GM13976 (cell line): ENCODE measurements around the gene HGD.

Experiments
- DNase-seq: peaks from one replicate; pipeline ENCODE4 v3.0.0; 2012; ENCODE audit warnings: low spot score
- CTCF ChIP-seq: IDR thresholded peaks from 2 replicates; pipeline ENCODE4 v1.5.1; 2012; ENCODE audit warnings: borderline replicate concordance, mild to moderate bottlenecking; ENCODE audit not compliant: insufficient read depth; ENCODE audit errors: extremely low read depth, missing control alignments, control extremely low read depth
- in situ Hi-C: fragments of 300-500 bp; cut with MboI; formaldehyde crosslinking; loops from one replicate; pipeline ENCODE4 v1.12.0; 2022; ENCODE audit warnings: low sequenced_read_pairs, mixed read lengths, inconsistent platforms; ENCODE audit not compliant: unreplicated experiment

HGD gene

DNA sequence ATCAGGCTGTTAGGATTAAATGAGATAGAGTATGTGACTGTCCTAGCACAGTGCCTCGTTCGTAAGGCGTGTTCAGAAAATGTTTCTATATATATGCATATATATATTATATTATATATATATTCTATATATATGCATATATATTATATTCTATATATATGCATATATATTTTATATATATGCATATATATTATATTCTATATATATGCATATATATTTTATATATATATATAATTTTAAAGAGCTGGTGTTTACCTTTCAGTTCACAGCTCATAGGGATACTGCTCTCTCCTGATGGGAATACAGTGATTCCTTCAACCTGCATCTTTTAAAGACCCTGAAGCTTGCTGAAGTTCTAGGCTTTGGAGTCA lies 85.2 kb downstream of the HGD start:
- no peak for DNase-seq
- TF ChIP-seq CTCF: no peak
- in situ Hi-C loops: no loop called here

GRCh38 chr3:120596116-120596852 lies 85.8 kb downstream of the HGD start, which contains the start of gene NDUFB4:
TSS of gene NDUFB4 (plus strand) at chr3:120596336. CDS start at chr3:120596360, 24 bp downstream.
- no peak for TF ChIP-seq CTCF
- in situ Hi-C loops: no loop called here
- peak; percentile 97 for DNase-seq

DNA sequence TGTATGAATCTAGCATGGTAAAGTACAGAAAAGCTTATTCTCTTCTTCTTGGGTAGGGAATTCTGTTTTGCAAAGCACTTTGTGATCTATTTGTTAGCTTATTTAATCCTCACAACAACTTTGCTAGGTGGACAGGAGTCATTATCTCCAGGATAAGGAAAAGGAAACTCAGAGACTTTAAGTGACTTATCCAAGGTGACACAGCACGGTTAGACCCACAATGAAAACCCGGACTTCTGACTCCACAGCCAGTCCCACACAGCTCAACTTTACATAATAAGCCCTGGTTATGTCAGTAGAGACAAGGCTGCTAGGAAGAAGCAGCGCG lies 86.3 kb downstream of the HGD start:
- TF ChIP-seq CTCF: no peak
- in situ Hi-C loops: no loop called here
- DNase-seq: no peak

DNA sequence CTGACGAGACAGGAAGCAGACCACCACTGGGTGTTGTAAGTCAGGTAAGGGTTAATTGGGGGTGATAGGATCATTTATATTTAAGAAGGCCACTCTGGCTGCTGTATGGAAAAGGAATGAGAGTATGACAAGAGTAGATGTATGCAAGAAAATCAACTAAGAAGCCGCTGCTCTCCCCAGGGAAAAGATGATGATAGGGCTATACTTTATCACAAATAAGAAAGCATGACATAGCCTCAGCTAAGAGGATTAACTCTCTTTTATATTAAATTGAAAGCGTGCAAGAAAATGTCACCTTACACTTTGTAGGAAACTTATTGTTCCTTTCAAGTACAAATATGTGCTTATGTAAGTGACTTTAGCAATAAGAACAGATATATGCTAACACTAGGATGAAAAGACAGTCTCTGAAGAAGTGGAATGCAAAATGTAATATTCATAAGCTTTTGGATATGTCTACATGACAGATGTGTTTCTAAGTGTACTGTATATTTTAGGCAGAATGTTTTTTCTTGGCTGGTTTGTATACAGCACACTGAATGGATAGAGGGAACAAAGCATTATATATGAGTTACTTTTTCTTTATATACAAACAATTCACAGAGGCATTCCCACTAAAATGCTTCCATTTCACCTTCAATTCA lies 94.6 kb downstream of the HGD start:
- in situ Hi-C loops: no loop called here
- no peak for DNase-seq
- no peak for TF ChIP-seq CTCF
